MM.1S (cell line): Measurements from ENCODE around the gene AUTS2.

Experiments
- DNase-seq: peaks from one replicate; pipeline ENCODE4 v3.0.0-alpha.2; 2015
- H2AFZ ChIP-seq: fragments of 300-600 bp; sonication (generic); 2 replicates; pipeline ENCODE4 v1.6.0; 2016; ENCODE audit warnings: antibody characterized with exemption, low read length
- H3F3A ChIP-seq: fragments of 300-600 bp; sonication (generic); 2 replicates; pipeline ENCODE4 v1.6.1; 2016; ENCODE audit warnings: mild to moderate bottlenecking, antibody characterized with exemption, low read length, moderate library complexity, mixed read lengths; ENCODE audit not compliant: insufficient read depth
- H3K27ac ChIP-seq: fragments of 300-600 bp; sonication (generic); 2 replicates; pipeline ENCODE4 v1.5.1; 2016; ENCODE audit warnings: mild to moderate bottlenecking, low read length
- H3K27me3 ChIP-seq: fragments of 300-600 bp; sonication (generic); replicated peaks from 2 replicates; pipeline ENCODE4 v1.6.0; 2016; ENCODE audit warnings: low read length; ENCODE audit not compliant: insufficient read depth
- H3K36me3 ChIP-seq: fragments of 300-600 bp; sonication (generic); replicated peaks from 2 replicates; pipeline ENCODE4 v1.6.1; 2016; ENCODE audit warnings: mild to moderate bottlenecking, low read length, mixed read lengths; ENCODE audit not compliant: insufficient read depth
- H3K4me1 ChIP-seq: fragments of 300-600 bp; sonication (generic); 2 replicates; pipeline ENCODE4 v1.6.1; 2016; ENCODE audit warnings: low read length, mixed read lengths
- H3K4me2 ChIP-seq: fragments of 300-600 bp; sonication (generic); 2 replicates; pipeline ENCODE4 v1.6.0; 2016; ENCODE audit warnings: low read depth, low read length
- H3K4me3 ChIP-seq: fragments of 300-600 bp; sonication (generic); 2 replicates; pipeline ENCODE4 v1.5.1; 2016; ENCODE audit warnings: low read length, mixed read lengths
- H3K79me2 ChIP-seq: fragments of 300-600 bp; sonication (generic); 2 replicates; pipeline ENCODE4 v1.6.1; 2016; ENCODE audit warnings: mixed run types, low read length, mixed read lengths
- H3K9ac ChIP-seq: fragments of 300-600 bp; sonication (generic); 2 replicates; pipeline ENCODE4 v1.6.1; 2016; ENCODE audit warnings: low read length, mixed read lengths
- H3K9me2 ChIP-seq: fragments of 300-600 bp; sonication (generic); replicated peaks from 2 replicates; pipeline ENCODE4 v1.6.1; 2016; ENCODE audit warnings: mild to moderate bottlenecking, low read length, mixed read lengths; ENCODE audit not compliant: insufficient read depth
- H3K9me3 ChIP-seq: fragments of 300-600 bp; sonication (generic); replicated peaks from 2 replicates; pipeline ENCODE4 v1.6.1; 2016; ENCODE audit warnings: mild to moderate bottlenecking, low read length, mixed read lengths; ENCODE audit not compliant: insufficient read depth
- H4K20me1 ChIP-seq: fragments of 300-600 bp; sonication (generic); 2 replicates; pipeline ENCODE4 v1.6.1; 2016; ENCODE audit warnings: mild to moderate bottlenecking, low read length, moderate library complexity, mixed read lengths; ENCODE audit not compliant: insufficient read depth
- EZH2 ChIP-seq: fragments of 300-600 bp; sonication (generic); optimal IDR thresholded peaks from 2 replicates; pipeline ENCODE3; 2017; ENCODE audit warnings: low read depth, mild to moderate bottlenecking, antibody characterized with exemption, low read length, mixed read lengths
- EZH2phosphoT487 ChIP-seq: fragments of 300-600 bp; sonication (generic); IDR thresholded peaks from 2 replicates; pipeline ENCODE4 v1.6.1; 2018; ENCODE audit warnings: antibody characterized with exemption, low read length
- TF ChIP-seq, protein P1 (sequence below): fragments of 300-600 bp; sonication (generic); IDR thresholded peaks from 2 replicates; pipeline ENCODE4 v1.5.1; 2016; ENCODE audit warnings: antibody characterized with exemption, low read length, mixed read lengths

Gene AUTS2

DNA sequence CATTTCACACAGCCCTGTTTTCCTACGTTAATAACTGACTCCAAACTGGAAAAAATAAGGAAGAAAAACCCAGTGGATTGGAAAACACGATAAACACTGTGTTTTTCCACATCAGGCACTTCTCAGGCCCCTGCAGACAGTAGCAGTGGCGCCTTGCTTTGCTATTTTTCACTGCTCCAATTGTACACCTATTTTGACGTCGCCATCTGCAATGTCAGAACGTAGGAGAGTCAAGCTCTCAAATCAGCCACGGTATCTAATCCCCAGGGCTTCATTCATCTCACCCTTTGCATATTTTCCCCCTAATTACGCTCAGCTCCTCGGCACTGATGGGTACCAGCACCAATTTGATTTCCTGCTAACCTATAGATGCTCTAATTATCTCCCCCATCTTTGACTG lies 1195.5 kb downstream of the AUTS2 start:
- no peak for TF ChIP-seq EZH2
- TF ChIP-seq EZH2phosphoT487, result no peak
- TF ChIP-seq, protein P1, sequence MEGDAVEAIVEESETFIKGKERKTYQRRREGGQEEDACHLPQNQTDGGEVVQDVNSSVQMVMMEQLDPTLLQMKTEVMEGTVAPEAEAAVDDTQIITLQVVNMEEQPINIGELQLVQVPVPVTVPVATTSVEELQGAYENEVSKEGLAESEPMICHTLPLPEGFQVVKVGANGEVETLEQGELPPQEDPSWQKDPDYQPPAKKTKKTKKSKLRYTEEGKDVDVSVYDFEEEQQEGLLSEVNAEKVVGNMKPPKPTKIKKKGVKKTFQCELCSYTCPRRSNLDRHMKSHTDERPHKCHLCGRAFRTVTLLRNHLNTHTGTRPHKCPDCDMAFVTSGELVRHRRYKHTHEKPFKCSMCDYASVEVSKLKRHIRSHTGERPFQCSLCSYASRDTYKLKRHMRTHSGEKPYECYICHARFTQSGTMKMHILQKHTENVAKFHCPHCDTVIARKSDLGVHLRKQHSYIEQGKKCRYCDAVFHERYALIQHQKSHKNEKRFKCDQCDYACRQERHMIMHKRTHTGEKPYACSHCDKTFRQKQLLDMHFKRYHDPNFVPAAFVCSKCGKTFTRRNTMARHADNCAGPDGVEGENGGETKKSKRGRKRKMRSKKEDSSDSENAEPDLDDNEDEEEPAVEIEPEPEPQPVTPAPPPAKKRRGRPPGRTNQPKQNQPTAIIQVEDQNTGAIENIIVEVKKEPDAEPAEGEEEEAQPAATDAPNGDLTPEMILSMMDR, result no peak
- H3K36me3 ChIP-seq, result peaks cover 15% of the 10 kb centered on the region; the same call in 1 of the 2 replicates
- H3K4me3 ChIP-seq, result no peak overlapping the region
- no peaks in the 10 kb centered on the region for H4K20me1 ChIP-seq
- no peaks in the 10 kb centered on the region for H3K79me2 ChIP-seq
- no peak overlapping the region for H3K4me2 ChIP-seq
- no peaks in the 10 kb centered on the region for H3F3A ChIP-seq
- H3K9me3 ChIP-seq, result no peaks in the 10 kb centered on the region
- no peak overlapping the region for H2AFZ ChIP-seq
- no peak overlapping the region for H3K27ac ChIP-seq
- H3K27me3 ChIP-seq, result no peaks in the 10 kb centered on the region
- no peaks in the 10 kb centered on the region for H3K9me2 ChIP-seq
- no peak overlapping the region for H3K9ac ChIP-seq
- no peak for DNase-seq
- H3K4me1 ChIP-seq, result no peaks in the 10 kb centered on the region

DNA sequence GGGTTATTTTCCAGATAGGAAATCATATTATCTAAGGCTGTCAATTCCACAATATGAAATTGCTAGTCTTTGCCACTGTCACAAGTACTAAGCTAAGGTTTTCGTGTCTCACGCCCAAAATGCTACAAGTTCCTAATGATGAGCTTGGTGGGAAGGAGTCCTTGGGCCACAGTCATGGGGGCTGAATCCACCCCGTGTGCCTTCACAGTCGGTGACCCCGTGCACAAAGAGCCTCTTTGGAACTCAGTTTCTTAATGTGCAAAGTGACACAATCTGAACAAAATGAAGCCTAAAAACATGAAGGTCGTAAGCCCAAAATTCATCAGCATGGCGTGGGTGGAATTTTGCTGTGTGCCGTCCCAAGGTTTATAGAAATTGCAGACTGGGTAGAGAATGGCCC lies 1196.7 kb downstream of the AUTS2 start:
- H3K4me3 ChIP-seq, result no peak overlapping the region
- no peaks in the 10 kb centered on the region for H3K79me2 ChIP-seq
- no peaks in the 10 kb centered on the region for H3F3A ChIP-seq
- H3K9me3 ChIP-seq, result no peaks in the 10 kb centered on the region
- no peak overlapping the region for H3K27ac ChIP-seq
- no peak overlapping the region for H3K9ac ChIP-seq
- peaks cover 7% of the 10 kb centered on the region; the same call in 1 of the 2 replicates for H3K36me3 ChIP-seq
- no peak for DNase-seq
- no peak overlapping the region for H2AFZ ChIP-seq
- H3K27me3 ChIP-seq, result no peaks in the 10 kb centered on the region
- H3K4me2 ChIP-seq, result no peak overlapping the region
- H4K20me1 ChIP-seq, result no peaks in the 10 kb centered on the region
- no peaks in the 10 kb centered on the region for H3K4me1 ChIP-seq
- TF ChIP-seq, protein P1, result no peak
- no peak for TF ChIP-seq EZH2
- no peaks in the 10 kb centered on the region for H3K9me2 ChIP-seq

DNA sequence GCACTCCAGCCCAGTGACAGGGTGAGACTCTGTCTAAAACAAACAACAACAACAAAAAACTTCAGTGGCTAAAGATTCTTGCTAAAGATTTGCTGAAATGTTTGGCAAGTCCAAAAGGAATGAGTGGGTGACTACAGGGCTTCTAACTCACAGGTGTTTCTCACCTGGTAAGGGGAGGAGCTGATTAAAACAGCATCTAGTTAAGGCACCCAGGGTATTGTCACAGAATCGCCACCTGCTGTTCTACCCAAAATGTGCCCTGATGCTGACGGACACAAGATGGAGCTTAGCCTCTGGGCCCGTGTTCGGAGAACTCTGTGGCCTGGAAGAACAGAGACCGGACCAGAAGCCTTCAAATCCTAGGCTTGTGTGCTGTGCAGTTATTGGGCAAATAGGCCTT lies 1197.7 kb downstream of the AUTS2 start:
- H3K9ac ChIP-seq, result no peak overlapping the region

More for the DNA sequence above, 1197.7 kb downstream of the AUTS2 start:
- Histone ChIP-seq H3K36me3 (peaks cover 7% of the 10 kb centered on the region; the same call in 1 of the 2 replicates), H2AFZ (no peak overlapping the region), H3K4me1 (no peaks in the 10 kb centered on the region), H3K9me3 (no peaks in the 10 kb centered on the region), H3K4me2 (no peak overlapping the region), H3K9me2 (no peaks in the 10 kb centered on the region), H4K20me1 (no peaks in the 10 kb centered on the region), H3K27ac (no peak overlapping the region), H3K27me3 (no peaks in the 10 kb centered on the region), H3K4me3 (no peak overlapping the region), H3K79me2 (no peaks in the 10 kb centered on the region), H3F3A (no peaks in the 10 kb centered on the region)
- TF ChIP-seq EZH2phosphoT487 (no peak), EZH2 (no peak)
- TF ChIP-seq, protein P1, result no peak
- no peak for DNase-seq
